HG03439 (cell line): ENCODE data around the gene MGST3.
"Not testable (repeated sequence)": the region's sequence is repeated elsewhere in the genome, so short reads cannot be mapped to it uniquely, and the experiment has no call there.

ENCODE experiments used
- ATAC-seq: cut with Tn5 transposase; IDR thresholded peaks from one replicate; pipeline ENCODE4 v1.9.1; 2021; ENCODE audit warnings: mild to moderate bottlenecking, moderate library complexity; ENCODE audit not compliant: unreplicated experiment

The MGST3 gene

DNA sequence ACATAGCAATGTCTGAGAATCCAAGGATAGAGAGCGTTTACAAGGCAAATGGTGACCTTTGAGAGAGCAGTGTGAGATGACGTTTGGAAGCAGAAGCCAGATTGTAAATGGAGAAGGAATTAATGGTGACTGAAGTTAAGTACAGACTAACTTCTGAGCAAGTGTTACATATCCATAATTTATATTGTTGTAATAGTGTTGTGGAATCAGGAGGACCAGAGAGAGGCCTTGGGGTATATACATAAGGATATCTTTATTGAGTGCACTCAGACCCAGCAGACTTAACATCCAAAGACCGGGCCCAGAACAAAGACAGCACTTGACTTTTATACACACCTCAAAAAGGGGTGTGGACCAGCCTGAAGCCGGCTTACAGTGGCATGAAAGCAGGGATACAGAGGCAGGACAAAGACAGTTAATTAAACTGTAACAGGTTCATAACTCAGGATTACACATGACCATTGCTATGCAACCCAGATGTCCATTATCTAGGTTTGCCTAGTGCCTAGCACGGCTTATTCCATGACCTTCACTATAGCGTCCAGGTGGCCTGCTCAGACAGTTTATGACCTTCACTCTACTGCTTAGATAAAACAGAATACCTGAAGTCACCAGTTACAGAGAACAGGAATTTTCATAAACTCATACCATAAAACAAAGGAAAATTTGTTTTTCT lies 2.7 kb upstream of the MGST3 start:
- no peak for ATAC-seq

DNA sequence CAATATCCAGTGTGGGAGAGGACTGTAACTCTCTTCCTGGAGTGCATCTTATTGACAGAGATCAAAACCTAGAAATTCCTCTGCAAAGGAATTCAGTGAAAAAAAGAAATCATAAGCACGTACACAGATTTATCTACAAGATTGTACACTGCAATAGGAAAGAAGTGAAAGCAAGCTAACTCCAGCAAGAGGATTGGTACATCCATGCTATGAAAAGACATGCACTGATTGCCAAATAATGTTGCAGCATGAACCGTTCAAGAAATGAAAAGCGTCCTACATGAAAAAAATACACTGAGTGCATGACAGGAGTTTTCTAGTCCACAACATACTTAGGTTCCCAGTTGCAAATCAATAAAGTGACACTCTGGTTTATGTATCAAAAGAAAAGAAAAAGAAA lies 1.9 kb upstream of the MGST3 start:
- ATAC-seq, result no peak

GRCh38 chr1:165629848-165630628 lies 996 bp upstream of the MGST3 start:
- no peak for ATAC-seq

- peak; percentile 39 for ATAC-seq
These were observed 513 bp downstream of the MGST3 start for GRCh38 chr1:165631342-165632151.

- ATAC-seq, result no peak
These were observed 1.1 kb downstream of the MGST3 start for GRCh38 chr1:165632152-165632469.

DNA sequence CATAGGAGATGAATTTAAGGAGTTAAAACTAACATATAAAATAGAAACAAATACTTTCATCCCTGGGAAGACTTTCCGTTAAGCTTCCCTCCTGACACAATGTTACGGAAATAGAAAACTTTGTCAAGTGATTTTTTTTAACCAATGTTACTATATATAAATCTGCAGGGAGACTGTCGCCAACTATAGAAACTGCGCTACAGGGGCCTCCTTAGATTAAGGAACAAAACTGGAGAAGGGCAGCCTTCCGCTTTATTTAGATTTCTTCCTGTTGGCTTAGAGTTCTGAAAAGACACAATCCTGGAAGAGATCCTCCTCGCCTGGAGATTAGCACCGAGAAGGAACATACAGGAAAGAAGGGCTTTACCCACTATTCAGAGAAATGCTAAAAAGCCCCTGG lies 1.5 kb downstream of the MGST3 start:
- ATAC-seq, result no peak

DNA sequence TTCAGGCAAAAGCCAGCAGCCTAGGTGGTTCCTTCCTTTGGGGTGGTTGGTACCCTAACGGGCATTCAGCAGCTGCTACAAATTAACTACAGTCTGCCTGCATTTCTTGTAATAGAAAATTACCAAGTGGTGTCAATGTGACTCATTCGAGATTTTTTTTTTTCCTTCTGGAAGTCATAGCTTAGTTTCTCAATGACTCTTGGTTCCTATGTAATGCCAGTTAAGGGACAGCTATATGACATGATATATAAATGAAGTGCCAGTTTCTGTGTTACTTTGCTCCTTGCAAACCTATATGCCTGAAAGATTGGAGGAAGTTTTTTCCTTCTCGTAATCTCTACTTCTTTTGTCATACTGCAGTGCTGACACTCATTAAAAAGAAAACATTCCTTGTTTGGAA lies 2.6 kb downstream of the MGST3 start:
- ATAC-seq, result no peak

GRCh38 chr1:165634154-165634921 lies 3.3 kb downstream of the MGST3 start:
- no peak for ATAC-seq

GRCh38 chr1:165635329-165635728 lies 4.3 kb downstream of the MGST3 start:
- no peak for ATAC-seq

DNA sequence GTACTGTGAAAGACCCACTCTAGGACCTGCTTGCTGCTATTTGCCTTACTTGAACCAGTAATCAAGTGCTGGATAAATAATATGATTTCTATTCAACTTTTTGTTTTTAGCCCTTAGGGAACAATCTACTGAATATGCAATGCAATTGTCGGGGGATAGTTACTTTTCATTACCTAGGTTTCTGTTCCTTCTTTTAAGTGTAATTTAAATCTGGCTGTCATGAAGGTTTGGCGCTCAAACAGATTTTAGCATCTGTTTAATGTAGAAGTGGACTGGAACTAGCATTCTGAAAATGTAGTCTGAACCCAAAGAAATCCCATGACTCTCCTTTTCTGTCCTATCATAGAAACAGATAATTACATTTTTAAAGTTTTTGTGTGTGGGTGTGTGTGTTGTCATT lies 4.8 kb downstream of the MGST3 start:
- no peak for ATAC-seq

DNA sequence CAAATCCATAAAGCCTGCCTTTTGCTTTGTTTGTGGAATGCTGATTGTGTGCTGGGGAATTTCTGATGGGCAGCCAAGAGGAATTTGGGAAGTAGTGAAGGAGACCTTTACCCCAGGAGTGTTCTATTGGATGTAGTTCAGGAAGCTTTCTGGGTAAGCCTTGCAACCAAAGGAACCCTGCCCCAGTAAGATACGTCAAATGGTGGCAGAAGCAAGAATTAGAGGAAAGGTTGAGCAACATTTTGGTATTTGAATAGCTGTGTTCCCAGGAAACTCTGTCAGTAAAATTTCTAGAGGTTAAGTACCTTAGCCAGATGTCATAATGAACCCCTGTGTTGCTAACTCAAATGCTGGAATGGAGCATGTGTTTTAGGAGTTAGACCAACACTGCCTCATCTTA lies 6.4 kb downstream of the MGST3 start:
- ATAC-seq, result no peak

GRCh38 chr1:165638211-165638610 lies 7.2 kb downstream of the MGST3 start:
- ATAC-seq, result not testable (repeated sequence)

DNA sequence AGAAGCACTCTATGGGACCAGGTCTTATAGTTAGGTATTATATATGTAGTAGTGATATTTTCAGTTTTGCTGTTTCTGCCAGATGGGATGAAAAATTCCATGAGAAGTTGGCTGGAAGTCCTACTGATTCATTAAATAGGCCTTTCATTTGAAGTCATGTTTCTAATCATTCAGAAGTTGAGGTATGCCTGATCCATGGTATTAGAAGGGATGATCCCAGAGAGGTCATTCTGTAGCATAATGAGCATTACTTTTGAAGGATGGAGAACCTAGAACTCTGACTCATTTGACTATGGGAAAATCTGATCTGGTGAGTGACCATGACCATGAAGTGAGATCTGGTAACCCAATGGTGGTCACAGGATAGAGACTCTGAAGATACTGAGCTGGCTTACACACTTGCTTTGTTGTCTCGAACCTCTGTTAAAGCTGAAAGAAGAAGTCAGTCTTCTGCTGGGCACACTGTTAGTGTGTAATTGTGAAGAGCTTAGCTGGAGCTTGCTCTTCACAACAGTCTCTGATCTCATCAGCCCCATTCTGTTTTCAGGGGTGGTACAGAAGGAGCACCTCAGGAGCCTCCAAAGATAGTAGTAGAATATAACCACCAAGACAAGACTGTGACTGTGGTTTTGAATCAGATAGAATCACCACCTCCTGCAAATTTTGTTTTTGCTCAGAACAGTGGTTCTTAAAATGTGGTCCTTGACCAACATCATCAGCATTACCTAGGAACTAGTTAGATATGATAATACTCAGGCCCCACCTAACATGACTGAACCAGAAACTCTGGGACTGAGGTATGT lies 9.0 kb downstream of the MGST3 start:
- no peak for ATAC-seq

GRCh38 chr1:165641231-165641987 lies 10.4 kb downstream of the MGST3 start:
- ATAC-seq, result no peak

DNA sequence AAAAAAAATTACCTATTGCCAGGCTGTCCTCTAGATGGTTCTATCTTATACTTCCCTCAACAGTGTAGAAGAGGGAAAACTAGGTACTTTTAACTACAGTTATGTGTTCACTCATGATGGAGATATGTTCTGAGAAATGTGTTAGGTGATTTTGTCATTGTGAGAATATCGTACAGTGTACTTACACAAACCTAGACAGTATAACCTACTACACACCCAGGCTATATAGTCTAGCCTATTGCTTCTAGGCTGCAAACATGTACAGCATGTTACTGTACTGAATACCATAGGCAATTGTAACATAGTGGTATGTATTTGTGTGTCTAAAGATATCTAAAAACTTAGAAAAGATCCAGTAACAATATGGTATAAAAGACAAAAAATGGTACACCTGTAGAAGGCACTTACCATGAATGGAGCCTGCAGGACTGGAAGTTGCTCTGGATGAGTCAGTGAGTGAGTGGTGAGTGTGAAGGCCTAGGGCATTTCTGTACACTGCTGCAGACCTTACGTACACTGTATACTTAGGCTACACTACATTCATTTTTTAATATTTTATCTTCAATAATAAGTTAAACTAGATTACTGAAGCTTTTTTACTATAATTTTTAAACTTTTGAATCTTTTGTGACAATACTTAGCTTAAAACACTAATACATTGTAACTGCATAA lies 13.2 kb downstream of the MGST3 start:
- no peak for ATAC-seq

- no peak for ATAC-seq
These were observed 14.8 kb downstream of the MGST3 start for GRCh38 chr1:165645654-165646366.

- ATAC-seq, result no peak
These were observed 16.5 kb downstream of the MGST3 start for GRCh38 chr1:165647517-165647916.

- ATAC-seq, result no peak
These were observed 16.9 kb downstream of the MGST3 start for GRCh38 chr1:165647970-165648369.
